ENCODE data around the gene IMPG1.

IMPG1 gene

DNA sequence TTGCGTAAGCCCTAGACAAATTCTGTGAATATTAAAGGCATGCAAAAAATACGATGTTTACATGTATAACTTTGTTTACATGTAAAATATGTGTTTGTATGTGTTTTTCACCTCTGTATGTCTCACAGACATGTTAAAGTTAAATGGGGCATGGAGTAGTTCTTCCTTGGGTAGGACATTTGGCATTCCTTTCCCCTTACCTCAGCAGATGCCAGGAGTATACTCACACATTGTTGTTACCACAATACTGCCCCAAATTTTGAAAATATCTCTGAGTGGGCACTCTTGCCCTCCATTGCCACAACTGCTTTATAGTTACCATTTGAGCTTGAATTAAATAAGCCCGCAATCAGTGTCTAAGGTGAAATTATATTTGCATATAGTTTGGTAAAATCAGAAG is 175.9 kb downstream of the IMPG1 start:
- DNase-seq (ENCODE audit: low read depth) = no peak
- TF ChIP-seq, protein P1, sequence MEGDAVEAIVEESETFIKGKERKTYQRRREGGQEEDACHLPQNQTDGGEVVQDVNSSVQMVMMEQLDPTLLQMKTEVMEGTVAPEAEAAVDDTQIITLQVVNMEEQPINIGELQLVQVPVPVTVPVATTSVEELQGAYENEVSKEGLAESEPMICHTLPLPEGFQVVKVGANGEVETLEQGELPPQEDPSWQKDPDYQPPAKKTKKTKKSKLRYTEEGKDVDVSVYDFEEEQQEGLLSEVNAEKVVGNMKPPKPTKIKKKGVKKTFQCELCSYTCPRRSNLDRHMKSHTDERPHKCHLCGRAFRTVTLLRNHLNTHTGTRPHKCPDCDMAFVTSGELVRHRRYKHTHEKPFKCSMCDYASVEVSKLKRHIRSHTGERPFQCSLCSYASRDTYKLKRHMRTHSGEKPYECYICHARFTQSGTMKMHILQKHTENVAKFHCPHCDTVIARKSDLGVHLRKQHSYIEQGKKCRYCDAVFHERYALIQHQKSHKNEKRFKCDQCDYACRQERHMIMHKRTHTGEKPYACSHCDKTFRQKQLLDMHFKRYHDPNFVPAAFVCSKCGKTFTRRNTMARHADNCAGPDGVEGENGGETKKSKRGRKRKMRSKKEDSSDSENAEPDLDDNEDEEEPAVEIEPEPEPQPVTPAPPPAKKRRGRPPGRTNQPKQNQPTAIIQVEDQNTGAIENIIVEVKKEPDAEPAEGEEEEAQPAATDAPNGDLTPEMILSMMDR (IDR thresholded peaks at IDR 0.05; ENCODE audit: control insufficient read depth, extremely low read depth, insufficient read depth) = no peak
- no peak overlapping the region for H3K4me3 ChIP-seq (ENCODE audit: low read depth, low read length)

DNA sequence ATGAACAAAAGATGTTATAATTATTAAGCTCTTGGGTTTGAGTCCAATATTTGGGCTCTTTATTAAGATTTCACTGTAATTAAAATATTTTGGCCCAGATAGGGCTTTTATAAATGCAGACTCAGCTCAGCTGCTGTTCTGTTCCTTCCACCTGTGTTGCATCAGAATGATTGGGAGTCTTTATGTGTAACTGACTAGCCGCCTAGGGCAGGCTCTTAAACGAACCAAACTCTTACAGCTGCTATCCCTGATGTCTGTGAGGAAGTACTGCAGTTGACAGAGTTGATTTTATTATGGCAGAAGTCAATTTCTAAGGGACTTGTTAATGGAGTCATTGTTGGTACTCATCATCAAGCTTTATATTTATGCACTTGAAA is 178.7 kb downstream of the IMPG1 start:
- TF ChIP-seq, protein P1 (IDR thresholded peaks at IDR 0.05; ENCODE audit: control insufficient read depth, extremely low read depth, insufficient read depth) = no peak

DNA sequence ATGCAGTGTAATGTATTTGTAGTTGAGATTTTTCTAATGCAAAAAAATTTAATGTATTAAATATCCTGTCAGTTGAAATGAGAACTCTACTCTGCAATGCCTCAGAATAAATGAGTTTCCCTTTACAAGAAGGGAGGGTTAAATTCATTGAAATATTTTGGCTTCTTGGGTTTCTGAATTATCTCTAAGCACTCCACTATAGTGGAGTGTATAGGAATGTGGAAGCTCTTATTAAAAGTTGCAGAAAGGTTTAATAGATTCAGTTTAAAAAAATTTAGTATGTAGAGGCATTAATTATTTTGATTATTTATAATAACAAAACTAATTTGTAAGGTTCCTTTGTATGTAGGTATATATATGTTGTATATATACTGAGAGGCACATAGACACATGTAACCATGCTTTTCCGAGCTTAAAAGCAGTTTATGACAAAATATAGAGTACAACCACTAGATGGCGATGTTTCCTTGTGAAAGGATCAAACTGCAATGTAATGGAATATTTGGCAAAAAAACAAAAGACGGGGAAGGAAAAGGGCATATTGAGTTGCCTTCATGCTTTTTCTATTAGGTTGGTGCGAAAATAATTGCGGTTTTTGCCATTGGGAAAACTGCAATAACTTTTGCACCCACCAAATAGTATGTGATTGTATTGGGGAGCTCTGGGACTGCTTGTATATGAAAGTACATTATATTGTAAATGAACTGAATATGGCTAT is 179.2 kb downstream of the IMPG1 start:
- H3K4me3 ChIP-seq (ENCODE audit: low read depth, low read length) = no peak overlapping the region
- DNase-seq (ENCODE audit: low read depth) = peak; percentile 73
- TF ChIP-seq, protein P1 (IDR thresholded peaks at IDR 0.05; ENCODE audit: control insufficient read depth, extremely low read depth, insufficient read depth) = peak; percentile 70

More for the DNA sequence above, 178.7 kb downstream of the IMPG1 start:
- no peak overlapping the region for H3K4me3 ChIP-seq (ENCODE audit: low read depth, low read length)
- no peak for DNase-seq (ENCODE audit: low read depth)

DNA sequence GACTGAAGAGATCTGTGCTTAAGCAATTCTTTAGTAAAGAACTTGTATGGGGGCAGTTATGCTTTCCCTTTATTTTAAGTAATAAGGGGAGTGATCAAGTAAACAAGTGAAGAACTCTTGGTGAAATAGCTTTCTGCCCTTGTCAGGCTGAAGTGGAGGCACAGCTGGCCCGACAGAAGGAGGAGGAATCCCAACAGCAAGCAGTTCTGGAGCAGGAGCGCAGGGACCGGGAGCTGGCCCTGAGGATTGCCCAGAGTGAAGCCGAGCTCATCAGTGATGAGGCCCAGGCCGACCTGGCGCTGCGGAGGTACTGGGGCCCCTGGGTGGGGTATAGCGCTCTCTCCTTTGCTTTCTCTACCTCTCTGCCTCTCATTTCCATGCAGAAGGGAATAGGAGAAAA is 180.1 kb downstream of the IMPG1 start:
- H3K4me3 ChIP-seq (ENCODE audit: low read depth, low read length) = no peak overlapping the region
- TF ChIP-seq, protein P1 (IDR thresholded peaks at IDR 0.05; ENCODE audit: control insufficient read depth, extremely low read depth, insufficient read depth) = no peak
- no peak for DNase-seq (ENCODE audit: low read depth)

DNA sequence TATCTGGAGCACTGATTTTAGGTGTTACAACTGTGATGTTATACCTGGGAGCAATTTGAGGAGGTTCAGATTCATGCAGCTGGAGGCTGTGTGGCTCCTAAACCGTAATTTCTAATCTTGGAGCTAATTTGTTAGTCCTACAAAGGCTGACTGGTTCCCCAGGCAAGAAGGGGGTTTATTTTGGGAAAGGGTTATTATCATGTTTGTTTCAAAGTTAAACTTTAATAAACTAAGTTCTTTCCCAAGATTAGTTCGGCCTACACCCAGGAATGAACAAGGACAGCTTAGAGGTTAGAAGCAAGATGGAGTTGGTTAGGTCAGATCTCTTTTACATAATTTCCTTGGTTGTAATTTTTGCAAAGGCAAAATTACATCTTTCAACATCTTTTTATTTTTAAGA is 187.6 kb downstream of the IMPG1 start:
- TF ChIP-seq, protein P1 (IDR thresholded peaks at IDR 0.05; ENCODE audit: control insufficient read depth, extremely low read depth, insufficient read depth) = no peak
- no peak for DNase-seq (ENCODE audit: low read depth)
- no peak overlapping the region for H3K4me3 ChIP-seq (ENCODE audit: low read depth, low read length)

DNA sequence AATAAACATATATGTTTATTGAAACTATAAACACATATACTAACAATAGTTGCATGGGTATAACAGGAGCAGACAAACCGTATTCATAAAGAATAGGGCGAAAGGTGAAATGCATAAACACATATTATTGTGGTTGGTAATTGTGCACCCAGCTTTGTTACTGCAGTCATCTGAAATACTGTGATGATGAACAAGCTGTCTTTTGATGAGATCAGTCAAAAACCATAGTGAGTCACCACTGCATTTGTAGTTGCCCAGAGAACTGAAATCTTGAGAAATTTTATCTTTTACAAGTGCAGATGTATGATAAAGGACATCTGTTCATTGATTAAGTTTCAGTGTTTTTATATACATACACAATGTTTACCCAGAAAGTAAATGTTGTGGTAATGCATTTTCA is 189.7 kb downstream of the IMPG1 start:
- TF ChIP-seq, protein P1 (IDR thresholded peaks at IDR 0.05; ENCODE audit: control insufficient read depth, extremely low read depth, insufficient read depth) = no peak
- DNase-seq (ENCODE audit: low read depth) = peak; percentile 63

DNA sequence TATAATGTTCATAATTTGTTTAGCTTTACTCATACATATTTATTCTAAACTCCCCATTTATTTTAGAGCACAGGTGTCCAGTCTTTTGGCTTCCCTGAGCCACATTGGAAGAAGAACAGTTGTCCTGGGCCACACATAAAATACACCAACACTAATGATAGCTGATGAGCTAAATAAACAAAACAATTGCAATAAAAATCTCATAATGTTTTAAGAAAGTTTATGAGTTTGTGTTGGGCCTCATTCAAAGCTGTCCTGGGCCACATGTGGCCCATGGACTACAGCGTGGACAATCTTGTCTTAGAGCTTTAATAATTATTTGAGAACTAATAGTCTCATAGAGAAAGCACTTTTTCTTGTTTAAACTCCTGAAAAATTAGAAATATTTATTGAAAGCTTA is 192.2 kb downstream of the IMPG1 start:
- H3K4me3 ChIP-seq (ENCODE audit: low read depth, low read length) = no peak overlapping the region
- DNase-seq (ENCODE audit: low read depth) = peak; percentile 94
- TF ChIP-seq, protein P1 (IDR thresholded peaks at IDR 0.05; ENCODE audit: control insufficient read depth, extremely low read depth, insufficient read depth) = no peak

More for the DNA sequence above, 189.7 kb downstream of the IMPG1 start:
- H3K4me3 ChIP-seq (ENCODE audit: low read depth, low read length) = no peak overlapping the region

All from LNCaP clone FGC (cell line).